RWPE1 (cell line): ENCODE results near the gene WWOX.

Experiments used
- CTCF ChIA-PET: fragments of 350-600 bp; sonication (Branson Sonifier 250); formaldehyde crosslinking; extraction: SDS; loops from one replicate; lab custom pipeline; 2021; lab: Yijun Ruan, JAX
- POLR2A ChIA-PET: fragments of 400-600 bp; formaldehyde crosslinking; extraction: SDS; loops from one replicate; lab custom pipeline; 2020; ENCODE audit warnings: antibody characterized with exemption; ENCODE audit not compliant: low non-redundant PET; lab: Yijun Ruan, JAX
- DNase-seq: peaks from one replicate; pipeline ENCODE4 v3.0.0; 2012; ENCODE audit warnings: low spot score
- H3K27ac ChIP-seq: fragments of 450-650 bp; 2 replicates; pipeline ENCODE4 v1.5.1; 2017
- TF ChIP-seq, protein P1 (sequence below): fragments of 450-650 bp; conservative IDR thresholded peaks from 2 replicates; pipeline ENCODE4 v1.5.1; 2017; ENCODE audit warnings: low read depth, mild to moderate bottlenecking

The WWOX gene

DNA sequence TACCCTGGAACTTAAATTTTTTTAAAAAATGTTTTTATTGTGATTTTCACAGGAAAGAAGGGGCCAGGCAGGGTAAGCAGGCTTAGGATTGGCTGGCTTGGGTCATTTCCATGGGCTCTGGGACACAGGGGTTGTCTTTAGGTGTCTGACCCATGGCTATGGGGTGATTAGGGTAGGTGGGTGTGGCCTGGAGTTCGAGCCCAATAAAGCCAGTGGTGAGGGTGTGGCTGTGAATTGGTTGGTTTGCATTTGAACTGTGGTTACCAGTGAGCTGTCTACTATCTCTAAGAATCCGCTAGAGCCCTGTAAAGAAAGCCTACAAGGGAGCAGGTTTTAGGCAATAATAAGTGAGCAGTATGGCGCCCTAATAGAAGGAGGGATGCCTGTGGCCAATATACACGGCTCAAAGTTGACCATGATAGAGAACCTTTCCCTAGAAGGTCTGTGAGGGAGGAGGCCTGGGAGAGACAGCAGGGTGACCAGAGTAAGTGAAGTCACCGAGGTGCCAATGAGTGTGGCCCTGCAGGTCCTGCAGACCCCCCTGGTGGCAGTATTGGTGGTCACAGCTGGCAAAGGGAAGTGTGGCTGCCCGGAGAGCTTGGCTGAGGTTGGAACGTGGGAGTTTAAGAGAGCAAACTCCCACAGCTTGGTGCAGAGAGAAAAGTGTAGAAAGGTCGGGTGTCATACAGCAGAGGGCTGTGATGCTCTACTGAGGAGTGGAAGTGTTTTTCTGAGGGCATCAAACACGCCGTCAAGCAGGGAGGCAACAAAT, 454.0 kb downstream of the WWOX start:
- TF ChIP-seq, protein P1, sequence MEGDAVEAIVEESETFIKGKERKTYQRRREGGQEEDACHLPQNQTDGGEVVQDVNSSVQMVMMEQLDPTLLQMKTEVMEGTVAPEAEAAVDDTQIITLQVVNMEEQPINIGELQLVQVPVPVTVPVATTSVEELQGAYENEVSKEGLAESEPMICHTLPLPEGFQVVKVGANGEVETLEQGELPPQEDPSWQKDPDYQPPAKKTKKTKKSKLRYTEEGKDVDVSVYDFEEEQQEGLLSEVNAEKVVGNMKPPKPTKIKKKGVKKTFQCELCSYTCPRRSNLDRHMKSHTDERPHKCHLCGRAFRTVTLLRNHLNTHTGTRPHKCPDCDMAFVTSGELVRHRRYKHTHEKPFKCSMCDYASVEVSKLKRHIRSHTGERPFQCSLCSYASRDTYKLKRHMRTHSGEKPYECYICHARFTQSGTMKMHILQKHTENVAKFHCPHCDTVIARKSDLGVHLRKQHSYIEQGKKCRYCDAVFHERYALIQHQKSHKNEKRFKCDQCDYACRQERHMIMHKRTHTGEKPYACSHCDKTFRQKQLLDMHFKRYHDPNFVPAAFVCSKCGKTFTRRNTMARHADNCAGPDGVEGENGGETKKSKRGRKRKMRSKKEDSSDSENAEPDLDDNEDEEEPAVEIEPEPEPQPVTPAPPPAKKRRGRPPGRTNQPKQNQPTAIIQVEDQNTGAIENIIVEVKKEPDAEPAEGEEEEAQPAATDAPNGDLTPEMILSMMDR, result no peak
- DNase-seq, result no peak
- CTCF ChIA-PET, result no interaction called here
- H3K27ac ChIP-seq, result no peak overlapping the region
- POLR2A ChIA-PET, result no interaction called here

DNA sequence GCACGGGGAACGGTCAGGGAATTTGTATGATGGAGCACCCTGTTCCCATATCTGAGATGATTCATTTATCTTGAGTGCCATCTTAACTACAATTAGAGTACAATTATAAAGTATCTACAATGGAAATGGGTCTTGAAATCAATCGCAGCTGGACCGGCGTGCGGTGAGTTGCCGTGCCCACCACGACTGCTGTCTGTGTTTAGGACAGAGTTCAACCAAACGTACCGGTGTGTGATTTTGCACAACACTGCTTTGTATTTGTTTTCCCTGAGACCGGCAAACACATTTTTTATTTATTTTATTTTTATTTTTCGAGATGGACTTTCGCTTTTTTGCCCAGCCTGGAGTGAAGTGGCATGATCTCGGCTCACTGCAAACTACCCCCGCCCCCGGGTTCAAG, 457.0 kb downstream of the WWOX start:
- ChIA-PET POLR2A (no interaction called here), CTCF (no interaction called here)
- no peak for DNase-seq
- TF ChIP-seq, protein P1, result no peak
- H3K27ac ChIP-seq, result no peak overlapping the region

DNA sequence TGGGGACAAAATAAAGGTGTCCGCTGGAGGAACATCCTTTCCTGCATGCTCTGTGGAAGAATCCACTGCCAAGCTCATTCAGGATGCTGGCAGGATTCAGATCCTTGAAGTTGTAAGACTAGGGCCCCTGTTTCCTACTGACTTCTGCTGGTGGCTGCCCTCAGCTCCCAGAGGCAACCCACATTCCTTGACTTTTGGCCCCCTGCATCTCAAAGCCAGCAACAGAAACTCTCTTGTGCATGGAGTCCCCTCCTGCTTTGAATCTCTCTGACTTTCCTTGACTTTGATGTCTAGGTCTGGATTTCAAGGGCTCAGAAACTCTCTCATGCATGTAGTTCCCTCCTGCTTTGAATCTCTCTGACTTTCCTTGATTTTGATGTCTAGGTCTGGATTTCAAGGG, 461.5 kb downstream of the WWOX start:
- H3K27ac ChIP-seq, result no peak overlapping the region
- POLR2A ChIA-PET, result no interaction called here
- CTCF ChIA-PET, result interaction anchor here (0.6 kb wide), 1 partner anchor 203 kb away, joined by 3 read pairs; no protein-coding TSS in a partner anchor
- no peak for DNase-seq
- TF ChIP-seq, protein P1, result no peak

DNA sequence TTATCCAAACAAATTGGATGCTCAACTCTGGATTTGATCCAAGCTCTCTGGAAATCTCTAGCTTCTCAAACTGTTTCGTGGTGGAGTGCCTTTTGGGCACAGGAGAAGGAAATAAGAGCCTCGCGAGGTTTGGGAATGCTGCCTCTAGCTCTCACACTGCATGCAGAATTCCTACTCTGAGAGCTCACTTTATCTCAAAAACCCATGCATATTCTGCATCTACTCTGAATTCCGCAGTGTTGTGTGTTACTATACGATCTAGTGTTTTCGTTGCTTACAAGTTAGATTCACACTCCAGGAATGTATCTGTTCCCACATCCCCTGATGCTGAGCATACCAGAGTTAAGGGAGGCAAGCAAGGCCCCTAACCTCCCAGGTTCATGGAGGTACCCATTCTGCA, 462.7 kb downstream of the WWOX start:
- CTCF ChIA-PET, result interaction anchor here (0.6 kb wide), 1 partner anchor 353 kb away, joined by 3 read pairs; no protein-coding TSS in a partner anchor
- H3K27ac ChIP-seq, result no peak overlapping the region
- DNase-seq, result no peak
- POLR2A ChIA-PET, result no interaction called here
- TF ChIP-seq, protein P1, result no peak

DNA sequence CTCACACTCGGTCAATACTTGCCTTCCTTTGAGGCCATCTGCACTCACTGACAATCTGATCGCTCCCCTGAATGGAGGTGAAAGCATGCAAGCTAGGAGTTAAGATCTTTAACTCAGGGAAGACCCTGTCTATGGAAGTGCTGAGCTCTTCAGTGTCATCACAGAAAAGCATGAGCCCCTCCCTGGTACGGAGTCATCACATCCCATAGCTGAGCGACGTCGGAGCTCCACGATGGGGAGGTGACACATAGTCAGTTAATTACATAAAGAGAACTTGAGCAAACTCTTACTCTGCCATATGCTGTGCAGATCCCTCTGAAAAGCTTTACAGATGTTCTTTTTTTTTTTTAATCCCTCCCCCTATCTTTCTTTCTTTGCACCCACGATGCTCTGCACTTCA, 463.2 kb downstream of the WWOX start:
- no peak overlapping the region for H3K27ac ChIP-seq
- ChIA-PET POLR2A (no interaction called here), CTCF (interaction anchor here (0.6 kb wide), 1 partner anchor 352 kb away, joined by 3 read pairs; no protein-coding TSS in a partner anchor)
- TF ChIP-seq, protein P1, result no peak
- DNase-seq, result no peak

DNA sequence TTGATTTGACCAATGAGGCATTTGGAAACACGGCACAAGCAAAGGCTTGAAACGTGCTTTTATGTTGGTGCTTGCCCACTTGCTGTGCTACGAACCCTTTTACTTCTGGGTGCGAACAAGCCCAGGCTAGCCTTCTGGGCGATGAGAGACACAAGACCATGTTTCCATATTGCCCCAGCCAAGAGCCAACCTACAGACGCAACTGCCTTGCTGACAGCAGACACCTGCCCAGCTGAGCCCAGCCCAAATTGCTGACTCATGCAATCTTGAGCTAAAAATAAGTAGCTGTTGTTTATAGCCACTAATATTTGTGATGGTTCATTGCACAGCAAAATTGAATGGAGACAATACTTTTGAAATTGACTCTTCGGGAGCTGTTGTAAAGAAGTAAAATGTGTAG, 464.5 kb downstream of the WWOX start:
- CTCF ChIA-PET, result no interaction called here
- TF ChIP-seq, protein P1, result no peak
- no peak overlapping the region for H3K27ac ChIP-seq
- DNase-seq, result peak; percentile 15
- POLR2A ChIA-PET, result no interaction called here
